MCF 10A (cell line): ENCODE data around the gene CCR9. TPM values are rescaled to one million over a fixed set of nuclear protein-coding genes. Genes with fewer than 3 reads are reported as not detected.

Source experiments
- BruUV-seq: library from RNA; stranded (reverse); fragments of 400-500 nt; replicated peaks from 2 replicates; lab custom pipeline; 2021; lab: Mats Ljungman, UMichigan
- CTCF ChIA-PET: fragments of 300-600 bp; sonication (Branson Sonifier 250); formaldehyde crosslinking; extraction: SDS; loops from one replicate; lab custom pipeline; 2021; ENCODE audit warnings: antibody characterized with exemption, inconsistent platforms; lab: Yijun Ruan, JAX
- POLR2A ChIA-PET: fragments of 300-600, 350-650 bp; sonication (Branson Sonifier 250); formaldehyde crosslinking; extraction: SDS; loops from one replicate; lab custom pipeline; 2020; ENCODE audit warnings: antibody characterized with exemption, inconsistent platforms; lab: Yijun Ruan, JAX
- DNase-seq: peaks from one replicate; pipeline ENCODE4 v3.0.0-alpha.2; 2018; ENCODE audit not compliant: unreplicated experiment
- H3K27ac Mint-ChIP-seq: one replicate; pipeline ENCODE4 v1.8.0; 2022; ENCODE audit warnings: mild to moderate bottlenecking, low read depth, mixed read lengths; ENCODE audit not compliant: unreplicated experiment
- H3K27me3 Mint-ChIP-seq: one replicate; pipeline ENCODE4 v1.8.0; 2022; ENCODE audit warnings: mixed read lengths; ENCODE audit not compliant: insufficient read depth, unreplicated experiment
- H3K36me3 Mint-ChIP-seq: one replicate; pipeline ENCODE4 v1.8.0; 2022; ENCODE audit warnings: mild to moderate bottlenecking, moderate library complexity, mixed read lengths; ENCODE audit not compliant: insufficient read depth, unreplicated experiment
- H3K4me1 Mint-ChIP-seq: one replicate; pipeline ENCODE4 v1.8.0; 2022; ENCODE audit warnings: mixed read lengths; ENCODE audit not compliant: insufficient read depth, unreplicated experiment
- H3K4me3 Mint-ChIP-seq: one replicate; pipeline ENCODE4 v1.8.0; 2022; ENCODE audit warnings: mild to moderate bottlenecking, moderate library complexity, mixed read lengths; ENCODE audit not compliant: unreplicated experiment
- H3K9me3 Mint-ChIP-seq: one replicate; pipeline ENCODE4 v1.8.0; 2022; ENCODE audit warnings: mixed read lengths; ENCODE audit not compliant: unreplicated experiment
- intact Hi-C: fragments of 100-400 bp; cut with micrococcal nuclease; formaldehyde crosslinking; loops from 2 replicates; pipeline ENCODE4 v1.14.1; 2022
- total RNA-seq: library from RNA; stranded (reverse); gene quantifications from 2 replicates; pipeline ENCODE4 v1.2.3, GENCODE V29; 2022
- TF ChIP-seq, protein P1 (sequence below): fragments of 200-600 bp; IDR thresholded peaks from one replicate; pipeline ENCODE4 v1.8.0; 2022; ENCODE audit warnings: antibody characterized with exemption, mild to moderate bottlenecking; ENCODE audit not compliant: unreplicated experiment

Gene CCR9
- total RNA-seq, 1 experiment from 2014 or later, result not detected

- POLR2A ChIA-PET, result no interaction called here
- Mint-ChIP-seq H3K27me3 (peaks cover 59% of the 10 kb centered on the region), H3K36me3 (no peaks in the 10 kb centered on the region), H3K4me3 (no peak overlapping the region), H3K4me1 (no peaks in the 10 kb centered on the region), H3K27ac (no peak overlapping the region), H3K9me3 (peaks cover 12% of the 10 kb centered on the region)
- no TSS peak for BruUV-seq
- DNase-seq, result no peak
- CTCF ChIA-PET, result no interaction called here
- TF ChIP-seq, protein P1, sequence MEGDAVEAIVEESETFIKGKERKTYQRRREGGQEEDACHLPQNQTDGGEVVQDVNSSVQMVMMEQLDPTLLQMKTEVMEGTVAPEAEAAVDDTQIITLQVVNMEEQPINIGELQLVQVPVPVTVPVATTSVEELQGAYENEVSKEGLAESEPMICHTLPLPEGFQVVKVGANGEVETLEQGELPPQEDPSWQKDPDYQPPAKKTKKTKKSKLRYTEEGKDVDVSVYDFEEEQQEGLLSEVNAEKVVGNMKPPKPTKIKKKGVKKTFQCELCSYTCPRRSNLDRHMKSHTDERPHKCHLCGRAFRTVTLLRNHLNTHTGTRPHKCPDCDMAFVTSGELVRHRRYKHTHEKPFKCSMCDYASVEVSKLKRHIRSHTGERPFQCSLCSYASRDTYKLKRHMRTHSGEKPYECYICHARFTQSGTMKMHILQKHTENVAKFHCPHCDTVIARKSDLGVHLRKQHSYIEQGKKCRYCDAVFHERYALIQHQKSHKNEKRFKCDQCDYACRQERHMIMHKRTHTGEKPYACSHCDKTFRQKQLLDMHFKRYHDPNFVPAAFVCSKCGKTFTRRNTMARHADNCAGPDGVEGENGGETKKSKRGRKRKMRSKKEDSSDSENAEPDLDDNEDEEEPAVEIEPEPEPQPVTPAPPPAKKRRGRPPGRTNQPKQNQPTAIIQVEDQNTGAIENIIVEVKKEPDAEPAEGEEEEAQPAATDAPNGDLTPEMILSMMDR, result no peak
- intact Hi-C loops, result no loop called here
Measured at GRCh38 chr3:45860481-45860880, 25.9 kb upstream of the CCR9 start.

GRCh38 chr3:45861043-45861719 lies 25.2 kb upstream of the CCR9 start:
- no TSS peak for BruUV-seq
- peaks cover 12% of the 10 kb centered on the region for H3K9me3 Mint-ChIP-seq
- no peaks in the 10 kb centered on the region for H3K4me1 Mint-ChIP-seq
- no peak overlapping the region for H3K4me3 Mint-ChIP-seq
- intact Hi-C loops, result no loop called here
- H3K27me3 Mint-ChIP-seq, result peaks cover 59% of the 10 kb centered on the region
- ChIA-PET POLR2A (interaction anchor here (0.6 kb wide), 1 partner anchor 292 kb away, joined by 3 read pairs; no protein-coding TSS in a partner anchor), CTCF (interaction anchor here (0.6 kb wide), 1 partner anchor 268 kb away, joined by 3 read pairs; no protein-coding TSS in a partner anchor)
- H3K36me3 Mint-ChIP-seq, result no peaks in the 10 kb centered on the region
- H3K27ac Mint-ChIP-seq, result no peak overlapping the region
- TF ChIP-seq, protein P1, result no peak
- DNase-seq, result no peak

DNA sequence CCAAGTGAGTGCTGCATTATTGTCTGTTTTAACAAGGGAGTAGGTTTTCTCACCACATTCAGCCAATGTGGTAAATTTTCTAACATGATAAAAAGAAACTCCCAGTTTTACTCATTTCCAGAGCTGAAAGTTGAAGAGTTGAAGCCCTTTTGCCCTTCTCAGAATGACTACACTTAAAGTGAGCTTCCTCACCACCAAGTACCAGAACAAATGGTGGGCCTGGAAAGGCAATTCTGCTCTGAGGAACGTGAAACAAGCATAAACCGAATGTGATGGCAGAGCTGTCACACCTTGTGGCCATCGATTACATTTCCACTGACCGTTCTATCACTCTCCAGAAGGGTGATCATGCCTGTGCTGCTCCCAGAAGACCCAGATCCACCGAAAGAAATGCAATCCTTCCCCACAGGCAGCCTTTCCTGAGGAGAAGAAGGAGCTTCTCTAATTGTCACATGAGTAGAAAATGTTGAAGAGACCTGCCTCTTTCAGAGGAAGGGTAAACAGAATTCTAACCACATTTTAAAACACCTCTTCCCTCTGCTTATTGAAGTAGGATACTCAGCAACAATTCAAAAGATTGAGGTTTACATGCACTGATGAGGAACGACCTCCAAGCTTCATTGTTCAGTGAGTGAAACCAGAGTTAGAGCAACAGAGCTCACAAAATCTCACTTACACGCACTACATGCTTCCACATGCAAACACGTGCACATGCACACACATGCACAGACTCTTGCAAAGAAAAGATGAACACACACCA lies 21.4 kb upstream of the CCR9 start:
- POLR2A ChIA-PET, result interaction anchor here (0.5 to 0.7 kb wide), 2 partner anchors 19 to 536 kb away, joined by 3 read pairs; no protein-coding TSS in a partner anchor
- Mint-ChIP-seq H3K27ac (no peak overlapping the region), H3K27me3 (peaks cover 80% of the 10 kb centered on the region), H3K36me3 (no peaks in the 10 kb centered on the region), H3K4me3 (no peak overlapping the region), H3K9me3 (peaks cover 12% of the 10 kb centered on the region), H3K4me1 (no peaks in the 10 kb centered on the region)
- BruUV-seq, result no TSS peak
- no peak for DNase-seq
- intact Hi-C loops, result no loop called here
- TF ChIP-seq, protein P1, result no peak
- CTCF ChIA-PET, result interaction anchor here (1.2 kb wide), 1 partner anchor 74 kb away, joined by 4 read pairs; no protein-coding TSS in a partner anchor

DNA sequence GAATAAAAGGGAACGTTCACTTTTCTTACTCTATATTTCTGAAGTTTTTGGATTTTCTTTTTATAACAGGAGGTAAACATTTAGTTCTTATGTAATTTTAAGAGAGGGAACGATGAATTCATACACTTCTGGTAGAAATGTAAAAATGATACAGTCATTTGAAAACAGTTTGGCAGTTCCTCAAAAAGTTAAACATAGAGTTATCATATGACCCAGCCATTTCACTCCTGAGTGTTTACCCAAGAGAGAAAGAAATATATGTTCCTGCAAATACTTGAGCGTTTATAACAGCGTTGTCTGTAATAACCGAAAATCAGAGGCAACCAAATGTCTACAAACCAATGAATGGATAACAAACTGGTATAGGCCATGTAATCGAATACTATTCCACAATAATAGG lies 20.8 kb upstream of the CCR9 start:
- no TSS peak for BruUV-seq
- H3K4me3 Mint-ChIP-seq, result no peak overlapping the region
- H3K9me3 Mint-ChIP-seq, result peaks cover 12% of the 10 kb centered on the region
- ChIA-PET CTCF (no interaction called here), POLR2A (interaction anchor here (0.5 to 0.7 kb wide), 2 partner anchors 18 to 536 kb away, joined by 3 read pairs; no protein-coding TSS in a partner anchor)
- no peaks in the 10 kb centered on the region for H3K4me1 Mint-ChIP-seq
- intact Hi-C loops, result no loop called here
- peaks cover 86% of the 10 kb centered on the region for H3K27me3 Mint-ChIP-seq
- DNase-seq, result no peak
- H3K36me3 Mint-ChIP-seq, result no peaks in the 10 kb centered on the region
- TF ChIP-seq, protein P1, result no peak
- no peak overlapping the region for H3K27ac Mint-ChIP-seq
